Caco-2 (cell line): ENCODE results near the gene VWA7. TPM values are rescaled to one million over a fixed set of nuclear protein-coding genes. Genes with fewer than 3 reads are reported as not detected.

Source experiments
- BruUV-seq: library from RNA; stranded (reverse); fragments of 400-500 nt; replicated peaks from 2 replicates; lab custom pipeline; 2021; lab: Mats Ljungman, UMichigan
- CTCF ChIA-PET: fragments of 300-600 bp; sonication (Branson Sonifier 250); formaldehyde crosslinking; loops from one replicate; lab custom pipeline; 2022; ENCODE audit warnings: antibody characterized with exemption; lab: Charles Lee
- POLR2A ChIA-PET: fragments of 300-600 bp; sonication (Branson Sonifier 250); formaldehyde crosslinking; loops from one replicate; lab custom pipeline; 2022; ENCODE audit warnings: antibody characterized with exemption; lab: Charles Lee
- DNase-seq, 2 experiments: peaks; one replicate each; pipeline versions ENCODE4 v3.0.0 to v3.0.0-alpha.2; 2020 to 2022
- H3K27me3 ChIP-seq: replicated peaks from 2 replicates; pipeline ENCODE4 v1.6.0; 2011; ENCODE audit warnings: low read length; ENCODE audit not compliant: control insufficient read depth, insufficient read depth
- H3K36me3 ChIP-seq: 2 replicates; pipeline ENCODE4 v1.5.1; 2011; ENCODE audit warnings: low read length; ENCODE audit not compliant: control insufficient read depth, insufficient read depth
- H3K4me1 ChIP-seq: fragments of 250-450 bp; sonication (Bioruptor Pico); 2 replicates; pipeline ENCODE4 v1.5.1; 2020; ENCODE audit warnings: mild to moderate bottlenecking
- H3K4me3 ChIP-seq: 2 replicates; pipeline ENCODE4 v1.5.1; 2011; ENCODE audit warnings: low read depth, mild to moderate bottlenecking, control low read depth, low read length
- H3K9me3 ChIP-seq: fragments of 250-450 bp; sonication (Bioruptor Pico); 2 replicates; pipeline ENCODE4 v1.5.1; 2020; ENCODE audit warnings: mild to moderate bottlenecking, moderate library complexity
- H3K27ac Mint-ChIP-seq: one replicate; pipeline ENCODE4 v1.8.0; 2022; ENCODE audit warnings: mixed read lengths; ENCODE audit not compliant: unreplicated experiment
- H3K27me3 Mint-ChIP-seq: one replicate; pipeline ENCODE4 v1.8.0; 2022; ENCODE audit warnings: mixed read lengths; ENCODE audit not compliant: insufficient read depth, unreplicated experiment
- H3K36me3 Mint-ChIP-seq: one replicate; pipeline ENCODE4 v1.8.0; 2022; ENCODE audit warnings: mild to moderate bottlenecking, mixed read lengths; ENCODE audit not compliant: insufficient read depth, unreplicated experiment
- H3K4me1 Mint-ChIP-seq: one replicate; pipeline ENCODE4 v1.8.0; 2022; ENCODE audit warnings: low read depth, mixed read lengths; ENCODE audit not compliant: unreplicated experiment
- H3K4me3 Mint-ChIP-seq: one replicate; pipeline ENCODE4 v1.8.0; 2022; ENCODE audit warnings: mild to moderate bottlenecking, moderate library complexity, mixed read lengths; ENCODE audit not compliant: unreplicated experiment
- H3K9me3 Mint-ChIP-seq: one replicate; pipeline ENCODE4 v1.8.0; 2022; ENCODE audit warnings: mixed read lengths; ENCODE audit not compliant: unreplicated experiment
- intact Hi-C: fragments of 100-400 bp; cut with micrococcal nuclease; formaldehyde crosslinking; loops from one replicate; pipeline ENCODE4 v1.10.0; 2022; ENCODE audit not compliant: unreplicated experiment
- total RNA-seq: library from RNA; stranded (reverse); gene quantifications from 2 replicates; pipeline ENCODE4 v1.2.3, GENCODE V29; 2022
- TF ChIP-seq, protein P1 (sequence below), 2 experiments: fragments of 200-600 bp in 1 of 2; IDR thresholded peaks; 1 replicate in 1 of 2; 2 replicates in 1 of 2; pipeline versions ENCODE4 v1.5.1 to v1.8.0; 2011 to 2022; ENCODE audit warnings: antibody characterized with exemption in 1 of 2, control low read depth in 1 of 2, inconsistent platforms in 1 of 2, low read depth in 1 of 2, low read length in 1 of 2, mild to moderate bottlenecking in 1 of 2, moderate library complexity in 1 of 2; ENCODE audit not compliant: insufficient read depth in 1 of 2, severe bottlenecking in 1 of 2, unreplicated experiment in 1 of 2

VWA7 gene
- total RNA-seq, 1 experiment from 2014 or later: 0.61 TPM

DNA sequence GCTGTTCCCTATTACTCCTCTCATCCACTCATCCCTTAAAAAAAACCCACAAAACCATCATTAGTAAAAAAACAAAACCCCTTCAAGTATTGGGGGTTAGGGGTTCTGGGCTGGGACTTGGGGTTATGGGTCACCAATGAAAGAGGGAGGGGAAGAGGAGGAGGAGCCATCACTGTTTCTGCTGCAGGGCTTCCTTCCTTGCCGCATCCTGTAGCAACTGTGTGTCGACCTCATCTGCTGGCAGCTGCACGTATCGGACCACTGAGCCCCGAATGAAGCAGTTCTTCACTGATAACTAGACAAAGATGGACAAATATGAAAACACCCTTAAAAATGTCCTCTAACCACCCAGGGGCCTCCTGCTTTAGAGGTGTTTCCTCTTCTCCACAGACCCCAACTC, 20.5 kb upstream of the VWA7 start:
- H3K4me3 ChIP-seq: no peak overlapping the region
- TF ChIP-seq, protein P1, sequence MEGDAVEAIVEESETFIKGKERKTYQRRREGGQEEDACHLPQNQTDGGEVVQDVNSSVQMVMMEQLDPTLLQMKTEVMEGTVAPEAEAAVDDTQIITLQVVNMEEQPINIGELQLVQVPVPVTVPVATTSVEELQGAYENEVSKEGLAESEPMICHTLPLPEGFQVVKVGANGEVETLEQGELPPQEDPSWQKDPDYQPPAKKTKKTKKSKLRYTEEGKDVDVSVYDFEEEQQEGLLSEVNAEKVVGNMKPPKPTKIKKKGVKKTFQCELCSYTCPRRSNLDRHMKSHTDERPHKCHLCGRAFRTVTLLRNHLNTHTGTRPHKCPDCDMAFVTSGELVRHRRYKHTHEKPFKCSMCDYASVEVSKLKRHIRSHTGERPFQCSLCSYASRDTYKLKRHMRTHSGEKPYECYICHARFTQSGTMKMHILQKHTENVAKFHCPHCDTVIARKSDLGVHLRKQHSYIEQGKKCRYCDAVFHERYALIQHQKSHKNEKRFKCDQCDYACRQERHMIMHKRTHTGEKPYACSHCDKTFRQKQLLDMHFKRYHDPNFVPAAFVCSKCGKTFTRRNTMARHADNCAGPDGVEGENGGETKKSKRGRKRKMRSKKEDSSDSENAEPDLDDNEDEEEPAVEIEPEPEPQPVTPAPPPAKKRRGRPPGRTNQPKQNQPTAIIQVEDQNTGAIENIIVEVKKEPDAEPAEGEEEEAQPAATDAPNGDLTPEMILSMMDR (IDR thresholded peaks at IDR 0.05; ENCODE audit: insufficient read depth in 1 of 2, low read depth in 1 of 2, low read length in 1 of 2, severe bottlenecking in 1 of 2, unreplicated experiment in 1 of 2): no peak
- ChIA-PET CTCF (no interaction called here), POLR2A (no interaction called here)
- no peaks in the 10 kb centered on the region for H3K27me3 ChIP-seq
- no peaks in the 10 kb centered on the region for H3K36me3 ChIP-seq
- H3K27me3 Mint-ChIP-seq: no peaks in the 10 kb centered on the region
- H3K9me3 Mint-ChIP-seq: no peaks in the 10 kb centered on the region
- DNase-seq: no peak
- BruUV-seq: no TSS peak
- no peak overlapping the region for H3K4me3 Mint-ChIP-seq
- peaks cover 6% of the 10 kb centered on the region for H3K4me1 Mint-ChIP-seq
- H3K27ac Mint-ChIP-seq: no peak overlapping the region
- intact Hi-C loops: no loop called here
- H3K36me3 Mint-ChIP-seq: peaks cover 22% of the 10 kb centered on the region
- no peaks in the 10 kb centered on the region for H3K9me3 ChIP-seq
- H3K4me1 ChIP-seq: 0 out of 2 replicates have a peak, but pooled peaks cover 3% of the 10 kb centered on the region

DNA sequence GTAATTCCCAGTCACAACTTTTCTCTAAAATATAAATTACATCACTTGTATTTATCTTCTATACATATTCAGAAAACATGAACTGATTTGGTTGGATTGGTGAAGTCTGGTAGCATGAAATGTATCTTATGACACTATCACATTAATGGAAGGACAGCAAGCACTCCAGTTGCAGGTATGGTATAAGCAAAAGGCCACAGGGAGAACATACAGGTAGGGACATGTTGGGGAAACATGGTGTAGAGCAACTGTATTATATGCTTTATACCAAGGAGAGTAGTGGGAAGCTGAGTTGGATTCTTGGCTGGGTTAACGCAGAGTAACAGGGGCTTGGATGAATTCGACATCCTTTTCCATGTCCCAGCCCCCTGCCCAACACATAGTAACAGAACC, 19.9 kb upstream of the VWA7 start:
- no peak overlapping the region for H3K4me3 ChIP-seq
- H3K4me1 ChIP-seq: 0 out of 2 replicates have a peak, but pooled peaks cover 3% of the 10 kb centered on the region
- no peak overlapping the region for H3K27ac Mint-ChIP-seq
- intact Hi-C loops: loop anchor here (1.0 kb wide), 2 partner anchors 30 to 68 kb away; partner anchors contain the start of genes DDAH2 and HSPA1B
- no peaks in the 10 kb centered on the region for H3K9me3 ChIP-seq
- no peaks in the 10 kb centered on the region for H3K27me3 ChIP-seq
- no peaks in the 10 kb centered on the region for H3K27me3 Mint-ChIP-seq
- ChIA-PET POLR2A (no interaction called here), CTCF (interaction anchor here (2.9 kb wide), 1 partner anchor 10 kb away, joined by 21 read pairs; the partner anchor contains the start of gene LSM2)
- TF ChIP-seq, protein P1 (IDR thresholded peaks at IDR 0.05; ENCODE audit: insufficient read depth in 1 of 2, low read depth in 1 of 2, low read length in 1 of 2, severe bottlenecking in 1 of 2, unreplicated experiment in 1 of 2): no peak
- no peaks in the 10 kb centered on the region for H3K36me3 ChIP-seq
- no peaks in the 10 kb centered on the region for H3K9me3 Mint-ChIP-seq
- H3K4me3 Mint-ChIP-seq: no peak overlapping the region
- H3K36me3 Mint-ChIP-seq: peaks cover 22% of the 10 kb centered on the region
- BruUV-seq: no TSS peak
- peaks cover 6% of the 10 kb centered on the region for H3K4me1 Mint-ChIP-seq
- no peak for DNase-seq

DNA sequence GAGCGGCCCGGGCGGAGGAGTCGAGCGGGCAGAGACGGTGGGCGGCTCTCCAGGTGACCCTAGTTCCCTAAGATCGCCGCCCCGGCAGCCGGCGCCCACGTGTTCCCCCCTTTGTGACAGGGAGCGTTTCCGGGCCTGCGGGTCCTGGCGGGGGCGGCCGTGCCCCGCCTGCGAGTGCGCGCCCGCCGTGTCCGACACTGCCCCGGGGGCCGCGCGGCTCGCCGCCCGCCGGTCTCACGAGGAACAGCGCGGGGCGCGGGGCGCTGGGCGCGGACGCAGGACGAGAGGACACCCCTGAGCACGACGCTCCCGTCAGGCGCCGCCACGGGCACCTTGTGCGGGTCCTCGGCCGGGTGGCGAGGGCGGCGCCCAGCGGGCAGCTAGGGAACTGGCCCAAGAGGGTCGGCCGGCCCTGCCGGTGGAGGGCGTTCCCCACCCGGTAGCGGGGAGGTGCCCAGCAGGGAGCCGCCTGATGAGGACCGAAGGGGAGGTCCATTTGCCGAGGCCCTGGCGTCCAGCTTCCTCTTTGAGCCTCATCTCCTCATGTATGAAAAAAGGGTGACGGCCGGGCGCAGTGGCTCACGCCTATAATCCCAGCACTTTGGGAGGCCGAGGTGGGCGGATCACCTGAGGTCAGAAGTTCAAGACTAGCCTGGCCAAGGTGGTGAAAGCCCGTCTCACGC, 18.6 kb upstream of the VWA7 start, which contains the start of gene VARS1:
Gene VARS1 (minus strand): TSS at position 137 of the 683 bp plus-strand sequence. CDS start 535 bp downstream, outside the sequence.
- TF ChIP-seq, protein P1 (IDR thresholded peaks at IDR 0.05; ENCODE audit: insufficient read depth in 1 of 2, low read depth in 1 of 2, low read length in 1 of 2, severe bottlenecking in 1 of 2, unreplicated experiment in 1 of 2): peak; percentile 78 to 94
- H3K27me3 Mint-ChIP-seq: no peaks in the 10 kb centered on the region
- peak within 1 kb of the TSS; percentile 98 for H3K4me3 Mint-ChIP-seq
- H3K9me3 Mint-ChIP-seq: no peaks in the 10 kb centered on the region
- Histone ChIP-seq H3K36me3 (no peaks in the 10 kb centered on the region), H3K4me3 (peak within 1 kb of the TSS; percentile 80), H3K27me3 (no peaks in the 10 kb centered on the region), H3K4me1 (0 out of 2 replicates have a peak, but pooled peaks cover 3% of the 10 kb centered on the region), H3K9me3 (no peaks in the 10 kb centered on the region)
- CTCF ChIA-PET: interaction anchor here (0.8 to 2.9 kb wide), 7 partner anchors 11 to 115 kb away, joined by 3 to 21 read pairs (median 5); partner anchors contain the start of genes HSPA1A, HSPA1L, LSM2 and LY6G5C
- BruUV-seq: no TSS peak
- peaks cover 15% of the 10 kb centered on the region for H3K4me1 Mint-ChIP-seq
- intact Hi-C loops: loop anchor here (1.0 kb wide), 2 partner anchors 32 to 66 kb away; partner anchors contain the start of genes DDAH2 and HSPA1B
- peak within 1 kb of the TSS; percentile 94 for H3K27ac Mint-ChIP-seq
- POLR2A ChIA-PET: interaction anchor here (0.6 to 2.1 kb wide), 10 partner anchors 11 to 67 kb away, joined by 3 to 29 read pairs (median 6); partner anchors contain the start of genes DDAH2, HSPA1A, HSPA1B and HSPA1L
- peak; percentile 92 to 95 for DNase-seq
- H3K36me3 Mint-ChIP-seq: peaks cover 25% of the 10 kb centered on the region
